HG03520 (cell line): ENCODE results near the gene PSMD9.
"Not testable (repeated sequence)": the region's sequence is repeated elsewhere in the genome, so short reads cannot be mapped to it uniquely, and the experiment has no call there.

Source experiments
- ATAC-seq: cut with Tn5 transposase; IDR thresholded peaks from one replicate; pipeline ENCODE4 v1.9.1; 2021; ENCODE audit warnings: mild to moderate bottlenecking, moderate library complexity; ENCODE audit not compliant: unreplicated experiment

PSMD9 gene

DNA sequence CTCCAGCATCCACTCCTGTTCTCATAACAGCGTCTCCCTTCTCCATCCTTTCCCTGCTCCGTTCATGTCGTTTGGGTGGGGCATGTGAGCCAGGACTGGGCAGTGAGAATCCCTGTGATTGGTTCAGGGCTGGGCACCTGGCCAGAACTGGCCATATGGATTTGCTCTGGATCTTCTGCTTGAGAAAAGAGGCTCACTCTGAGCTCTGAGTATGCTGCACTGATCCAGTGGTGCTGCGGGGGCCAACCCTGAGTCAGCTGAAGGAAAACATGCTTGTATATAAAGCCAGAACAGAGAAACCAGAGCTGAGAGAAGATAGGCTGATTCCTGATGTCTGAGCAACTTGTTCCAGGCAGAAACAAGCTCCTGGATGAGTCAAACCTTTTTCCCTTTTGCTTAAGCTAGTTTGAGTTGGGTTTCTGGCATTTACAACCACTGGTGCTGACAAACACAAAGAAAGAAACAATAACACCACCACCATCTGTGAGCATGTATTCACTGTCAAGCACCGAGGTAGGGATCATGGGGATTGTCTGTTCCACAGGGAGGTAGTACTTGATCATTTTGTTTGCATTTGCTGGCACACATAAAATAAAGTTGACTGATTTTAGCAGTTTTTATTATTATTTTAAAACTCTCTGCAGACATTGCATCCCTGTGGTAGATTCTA is 15.9 kb upstream of the PSMD9 start:
- no peak for ATAC-seq

DNA sequence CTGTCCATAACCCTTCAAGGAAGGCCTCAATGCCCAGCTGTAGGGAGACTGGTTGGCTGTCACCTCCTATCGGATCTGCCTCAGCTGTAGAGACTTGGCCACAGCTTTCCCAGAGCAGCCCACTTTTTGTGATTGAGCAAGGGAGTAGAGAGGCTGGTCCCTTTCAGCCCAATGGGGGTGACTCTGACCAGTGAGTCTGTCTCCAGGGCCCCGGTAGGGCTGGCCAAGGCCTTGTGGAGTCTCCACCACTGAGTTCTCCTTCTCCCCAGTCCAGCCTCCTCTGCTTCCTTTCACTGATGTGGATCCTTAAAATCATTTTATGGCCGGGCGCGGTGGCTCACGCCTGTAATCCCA is 15.4 kb upstream of the PSMD9 start:
- no peak for ATAC-seq

DNA sequence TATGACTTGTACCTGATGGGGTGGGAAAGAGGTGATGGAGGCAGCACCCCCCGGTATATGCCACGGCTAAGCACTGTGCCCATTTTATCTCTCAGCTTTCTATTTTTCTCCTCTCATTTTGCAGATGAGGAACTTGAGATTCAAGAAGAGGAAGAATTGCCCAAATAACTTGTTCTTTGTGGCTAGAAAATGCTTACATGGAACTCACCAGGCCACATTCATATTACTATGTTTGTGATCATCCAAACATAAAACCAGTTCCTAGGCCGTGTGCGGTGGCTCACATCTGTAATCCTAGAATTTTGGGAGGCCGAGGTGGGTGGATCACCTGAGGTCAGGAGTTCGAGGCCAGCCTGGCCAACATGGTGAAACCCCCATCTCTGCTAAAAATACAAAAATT is 14.5 kb upstream of the PSMD9 start:
- ATAC-seq: no peak

DNA sequence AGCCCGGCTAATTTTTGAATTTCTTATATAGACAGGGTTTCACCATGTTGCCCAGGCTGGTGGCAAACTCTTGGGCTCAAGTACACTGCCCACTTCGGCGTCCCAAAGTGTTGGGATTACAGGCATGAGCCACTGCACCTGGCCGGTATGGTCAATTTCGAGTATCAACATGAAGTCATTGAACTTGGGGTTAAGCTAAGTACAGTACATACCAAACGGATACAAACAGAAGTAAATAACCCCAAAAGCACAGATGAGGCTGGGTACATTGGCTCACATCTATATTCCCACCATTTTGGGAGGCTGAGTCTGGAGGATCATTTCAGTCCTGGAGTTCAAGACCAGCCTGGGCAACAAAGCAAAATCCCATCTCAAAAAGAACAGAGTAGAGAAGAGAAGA is 13.0 kb upstream of the PSMD9 start:
- no peak for ATAC-seq

DNA sequence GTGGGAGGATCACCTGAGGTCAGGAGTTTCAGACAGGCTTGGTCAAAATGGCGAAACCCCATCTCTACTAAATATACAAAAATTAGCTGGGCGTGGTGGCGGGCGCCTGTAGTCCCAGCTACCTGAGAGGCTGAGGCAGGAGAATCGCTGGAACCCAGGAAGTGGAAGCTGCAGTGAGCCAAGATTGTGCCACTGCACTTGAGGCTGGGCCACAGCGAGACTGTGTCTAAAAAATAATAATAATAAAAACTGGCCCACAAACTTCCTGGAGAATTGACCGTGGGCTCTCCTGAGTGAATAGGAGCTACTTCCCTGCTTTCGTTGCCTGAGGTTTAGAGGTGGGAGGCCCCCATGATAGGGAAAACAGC is 12.5 kb upstream of the PSMD9 start:
- ATAC-seq: not testable (repeated sequence)

DNA sequence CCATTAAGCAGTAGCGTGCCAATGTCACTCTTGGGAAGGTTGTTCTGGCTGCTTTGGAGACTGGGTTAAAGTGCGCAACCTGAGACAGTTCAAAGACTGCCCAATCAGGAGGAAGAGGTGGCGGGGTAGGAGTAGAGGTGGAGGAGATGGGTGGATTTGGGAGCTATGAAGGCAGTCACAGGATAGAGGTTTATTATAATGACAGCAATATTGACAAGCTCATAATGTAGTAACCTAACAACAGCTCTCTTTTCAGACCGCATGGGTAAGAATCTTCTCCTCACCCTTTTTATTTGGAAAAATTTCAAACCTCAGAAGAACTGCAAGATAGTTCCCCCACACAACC is 5.3 kb upstream of the PSMD9 start:
- ATAC-seq: no peak

DNA sequence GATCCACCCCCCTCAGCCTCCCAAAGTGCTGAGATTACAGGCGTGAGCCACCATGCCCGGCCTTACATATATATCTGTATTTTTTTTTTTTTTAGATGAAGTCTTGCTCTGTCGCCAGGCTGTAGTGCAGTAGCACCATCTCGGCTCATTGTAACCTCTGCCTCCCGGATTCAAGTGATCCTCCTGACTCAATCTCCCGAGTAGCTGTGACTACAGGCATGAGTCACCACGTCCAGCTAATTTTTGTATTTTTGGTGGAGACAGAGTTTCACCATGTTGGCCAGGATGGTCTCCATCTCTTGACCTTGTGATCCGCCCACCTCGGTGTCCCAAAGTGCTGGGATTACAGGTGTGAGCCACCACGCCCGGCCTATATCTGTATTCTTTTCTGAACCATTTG is 3.5 kb upstream of the PSMD9 start:
- not testable (repeated sequence) for ATAC-seq

DNA sequence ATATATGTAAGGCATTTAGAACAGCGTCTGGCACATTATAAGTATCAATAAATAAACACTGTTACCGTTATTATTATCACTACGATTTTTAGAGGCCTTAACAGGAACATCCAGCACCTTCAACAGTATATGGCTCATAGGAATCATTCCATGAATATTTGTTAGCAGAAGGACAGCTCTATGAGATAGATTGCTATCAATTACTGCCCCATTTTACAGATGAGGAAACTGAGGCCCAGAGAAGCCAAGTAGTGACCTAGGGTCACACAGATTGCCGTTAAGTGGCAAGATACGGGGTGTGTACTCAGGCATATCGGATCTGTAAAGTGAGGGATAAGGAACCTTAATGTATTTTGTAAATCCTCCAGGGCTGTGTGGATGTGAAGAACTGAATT is 510 bp upstream of the PSMD9 start:
- no peak for ATAC-seq

DNA sequence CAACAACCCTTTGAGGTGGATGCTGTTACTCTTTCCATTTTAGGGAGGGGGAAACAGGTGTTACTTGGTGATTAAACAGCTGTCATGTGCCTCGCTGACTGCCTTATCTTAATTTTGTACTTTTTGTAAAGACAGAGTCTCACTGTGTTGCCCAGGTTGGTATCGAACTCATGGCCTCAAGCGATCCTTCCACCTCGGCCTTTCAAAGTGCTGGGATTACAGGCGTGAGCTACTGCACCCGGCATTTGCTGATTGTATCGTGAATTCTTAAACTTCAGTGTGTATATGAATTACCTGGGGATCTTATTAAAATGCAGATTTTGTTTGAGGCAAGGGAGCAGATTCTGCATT is 659 bp downstream of the PSMD9 start:
- ATAC-seq: no peak

DNA sequence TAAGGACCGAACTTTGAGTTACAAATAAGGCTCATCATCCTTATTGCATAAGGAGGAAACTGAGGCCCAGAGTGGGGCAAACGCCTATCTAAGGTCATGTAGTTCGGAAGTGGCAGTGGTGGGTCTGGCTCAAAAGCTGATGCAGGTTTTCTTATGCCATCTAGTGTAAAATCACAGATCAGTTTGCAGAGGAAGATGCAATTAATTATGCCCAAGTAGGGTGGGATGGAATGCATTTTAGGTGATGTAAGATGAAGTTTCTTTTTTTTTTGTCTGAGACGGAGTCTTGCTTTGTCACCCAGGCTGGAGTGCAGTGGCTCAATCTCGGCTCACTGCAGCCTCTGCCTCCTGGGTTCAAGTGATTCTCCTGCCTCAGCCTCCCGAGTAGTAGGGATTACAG is 1.1 kb downstream of the PSMD9 start:
- not testable (repeated sequence) for ATAC-seq

DNA sequence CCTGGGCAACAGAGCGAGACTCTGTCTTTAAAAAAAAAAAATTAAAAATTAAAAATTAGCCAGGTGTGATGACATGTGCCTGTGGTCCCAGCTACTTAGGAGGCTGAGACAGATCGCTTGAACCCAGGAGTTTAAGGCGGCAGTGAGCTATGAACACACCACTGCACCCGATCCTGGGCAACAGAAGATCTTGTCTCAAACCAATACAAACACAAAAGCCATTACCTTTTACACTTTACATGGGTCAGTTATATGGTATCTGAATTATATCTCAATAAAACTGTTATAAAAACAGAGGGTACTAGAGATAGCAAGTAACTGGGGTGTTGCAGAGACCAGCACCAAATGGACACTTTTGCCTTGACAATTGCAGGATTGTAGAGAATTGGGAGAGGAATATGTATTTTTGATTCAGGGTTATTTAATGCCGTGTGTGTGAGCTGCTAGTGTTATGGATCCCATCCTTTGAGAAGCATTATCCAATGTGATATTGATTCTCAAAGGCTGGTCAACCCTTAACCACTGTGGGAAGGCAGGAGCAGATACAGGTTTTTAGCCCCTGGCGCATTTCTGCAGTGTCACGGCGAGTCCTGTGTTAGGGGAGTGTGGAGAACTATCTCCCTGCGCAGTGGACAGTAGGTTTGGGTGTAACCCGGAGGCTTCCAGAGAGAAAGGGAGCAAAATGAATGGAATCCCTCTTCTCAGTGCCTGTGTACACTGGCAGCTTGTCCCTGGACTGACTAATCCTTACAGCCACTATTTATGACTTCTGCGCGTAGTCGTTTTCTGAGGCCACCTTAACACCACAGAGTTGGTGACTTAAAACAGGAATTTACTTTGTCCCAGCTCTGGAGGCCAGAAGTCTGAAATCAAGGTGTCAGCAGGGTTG is 4.3 kb downstream of the PSMD9 start:
- ATAC-seq: no peak

DNA sequence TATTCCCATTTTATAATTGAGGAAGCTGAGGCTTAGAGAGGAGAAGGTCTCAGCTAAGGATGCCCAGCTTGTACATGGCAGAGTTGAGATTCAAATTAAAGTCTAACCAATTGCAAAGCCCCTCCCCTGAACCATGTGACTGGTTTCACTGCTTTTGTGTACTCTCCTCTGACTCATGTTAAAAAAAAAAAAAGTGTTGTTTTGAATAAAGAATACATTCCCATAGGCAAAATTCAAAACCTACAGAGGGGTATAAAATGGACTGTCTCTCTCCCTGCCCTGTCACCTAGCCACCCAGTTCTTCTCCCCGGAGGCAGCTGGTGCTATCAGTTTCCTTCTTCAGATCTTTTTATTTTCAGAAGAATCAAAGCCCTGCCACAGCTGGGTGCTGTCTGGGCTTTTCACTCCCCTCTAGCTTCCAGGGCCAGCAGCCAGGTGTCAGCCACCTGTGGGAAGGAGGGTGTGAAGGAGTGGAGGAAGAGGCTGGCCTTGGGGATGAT is 5.4 kb downstream of the PSMD9 start:
- ATAC-seq: no peak

DNA sequence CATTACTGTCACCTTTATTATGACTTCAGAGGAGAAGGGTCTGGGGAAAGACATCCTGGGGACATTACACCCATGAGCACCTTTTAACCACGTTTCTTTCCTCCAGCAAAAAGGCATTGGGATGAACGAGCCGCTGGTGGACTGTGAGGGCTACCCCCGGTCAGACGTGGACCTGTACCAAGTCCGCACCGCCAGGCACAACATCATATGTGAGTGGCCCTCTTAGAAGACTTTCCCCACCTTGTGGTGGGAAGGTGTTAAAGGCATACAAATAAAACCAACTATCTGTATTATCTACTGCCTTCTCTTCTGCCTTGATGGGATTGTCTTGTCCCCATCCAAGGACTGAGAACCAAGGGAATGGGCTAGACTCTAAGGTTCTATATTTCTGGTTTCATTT is 6.0 kb downstream of the PSMD9 start:
- no peak for ATAC-seq

DNA sequence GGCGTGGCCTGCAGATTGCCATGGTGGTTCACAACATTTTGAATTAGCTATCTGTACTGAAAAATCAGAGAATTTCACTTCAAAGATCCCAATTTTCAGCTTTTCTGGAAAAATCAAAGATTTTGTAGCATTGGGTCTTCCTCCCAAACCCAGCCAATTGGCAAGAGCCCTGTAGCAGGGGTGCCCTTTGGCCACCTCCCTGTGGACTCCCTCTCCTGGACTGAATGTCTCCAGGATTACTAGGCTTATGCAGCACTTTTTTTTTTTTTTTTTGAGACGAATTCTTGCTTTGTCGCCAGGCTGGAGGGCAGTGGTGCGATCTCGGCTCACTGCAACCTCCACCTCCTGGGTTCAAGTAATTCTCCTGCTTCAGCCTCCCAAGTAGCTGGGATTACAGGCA is 9.7 kb downstream of the PSMD9 start:
- no peak for ATAC-seq

DNA sequence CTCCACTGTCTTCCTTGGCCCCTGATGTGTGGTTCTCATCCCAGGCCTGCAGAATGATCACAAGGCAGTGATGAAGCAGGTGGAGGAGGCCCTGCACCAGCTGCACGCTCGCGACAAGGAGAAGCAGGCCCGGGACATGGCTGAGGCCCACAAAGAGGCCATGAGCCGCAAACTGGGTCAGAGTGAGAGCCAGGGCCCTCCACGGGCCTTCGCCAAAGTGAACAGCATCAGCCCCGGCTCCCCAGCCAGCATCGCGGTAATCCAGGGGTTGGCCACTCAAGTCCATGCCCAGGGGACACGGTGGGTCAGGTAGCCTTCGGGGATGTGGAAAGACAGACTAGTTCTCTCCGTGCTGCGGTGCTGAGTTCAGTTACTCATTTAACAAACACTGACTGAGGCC is 11.0 kb downstream of the PSMD9 start:
- no peak for ATAC-seq

DNA sequence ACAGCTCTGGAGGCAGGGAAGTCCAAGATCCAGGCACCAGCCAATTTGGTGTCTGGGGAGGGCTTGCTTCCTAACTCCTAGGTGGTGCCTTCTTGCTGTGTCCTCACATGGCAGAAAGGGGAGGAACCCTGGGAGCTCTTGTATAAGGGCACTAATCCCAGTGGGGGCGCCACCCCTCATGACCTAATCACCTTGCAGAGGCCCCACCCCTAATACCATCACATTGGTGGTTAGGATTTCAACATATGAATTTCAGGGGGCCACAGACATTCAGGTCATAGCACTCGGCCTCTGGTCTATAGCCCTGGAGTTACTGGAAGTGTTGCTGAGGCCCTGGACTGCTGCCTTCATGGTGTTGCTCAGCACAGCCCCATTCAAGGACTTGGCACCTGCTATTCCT is 14.6 kb downstream of the PSMD9 start:
- no peak for ATAC-seq

DNA sequence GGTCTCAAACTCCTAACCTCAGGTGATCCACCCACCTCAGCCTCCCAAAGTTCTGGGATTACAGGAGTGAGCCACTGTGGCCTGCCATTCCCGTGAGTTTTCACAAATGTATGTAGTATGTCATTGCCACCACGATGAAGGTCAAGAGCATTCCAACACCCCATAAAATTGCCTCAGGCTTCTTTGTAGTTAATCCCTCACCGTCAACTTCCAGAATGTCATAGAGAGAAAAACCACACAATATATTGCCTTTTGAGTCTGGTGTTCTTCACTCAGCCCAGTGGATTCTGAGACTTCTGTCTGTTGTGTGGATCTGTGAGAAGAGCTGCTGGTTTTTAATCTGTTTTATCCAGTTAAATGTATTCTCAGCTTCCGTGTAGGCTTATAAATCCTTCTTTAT is 17.2 kb downstream of the PSMD9 start:
- ATAC-seq: no peak

DNA sequence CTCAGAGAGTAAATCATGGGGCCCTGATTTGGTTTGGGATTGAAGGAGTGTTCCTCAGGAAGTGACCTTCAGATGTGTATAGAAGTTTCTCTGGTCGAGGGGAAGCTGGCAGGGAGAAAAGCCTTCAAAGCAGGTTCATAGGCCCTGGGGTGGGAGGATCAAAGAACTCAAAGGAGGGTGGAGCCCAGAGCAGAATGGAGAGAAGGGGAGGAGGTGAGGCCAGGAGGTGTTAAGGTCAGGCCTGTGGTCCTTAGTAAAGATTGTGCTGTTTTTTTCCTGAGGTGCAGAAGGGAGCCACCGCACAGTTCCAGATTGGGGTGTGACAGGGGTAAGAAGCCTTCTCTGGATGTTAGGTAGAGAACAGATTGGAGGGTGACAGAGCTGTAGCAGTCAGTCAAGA is 20.1 kb downstream of the PSMD9 start:
- no peak for ATAC-seq

DNA sequence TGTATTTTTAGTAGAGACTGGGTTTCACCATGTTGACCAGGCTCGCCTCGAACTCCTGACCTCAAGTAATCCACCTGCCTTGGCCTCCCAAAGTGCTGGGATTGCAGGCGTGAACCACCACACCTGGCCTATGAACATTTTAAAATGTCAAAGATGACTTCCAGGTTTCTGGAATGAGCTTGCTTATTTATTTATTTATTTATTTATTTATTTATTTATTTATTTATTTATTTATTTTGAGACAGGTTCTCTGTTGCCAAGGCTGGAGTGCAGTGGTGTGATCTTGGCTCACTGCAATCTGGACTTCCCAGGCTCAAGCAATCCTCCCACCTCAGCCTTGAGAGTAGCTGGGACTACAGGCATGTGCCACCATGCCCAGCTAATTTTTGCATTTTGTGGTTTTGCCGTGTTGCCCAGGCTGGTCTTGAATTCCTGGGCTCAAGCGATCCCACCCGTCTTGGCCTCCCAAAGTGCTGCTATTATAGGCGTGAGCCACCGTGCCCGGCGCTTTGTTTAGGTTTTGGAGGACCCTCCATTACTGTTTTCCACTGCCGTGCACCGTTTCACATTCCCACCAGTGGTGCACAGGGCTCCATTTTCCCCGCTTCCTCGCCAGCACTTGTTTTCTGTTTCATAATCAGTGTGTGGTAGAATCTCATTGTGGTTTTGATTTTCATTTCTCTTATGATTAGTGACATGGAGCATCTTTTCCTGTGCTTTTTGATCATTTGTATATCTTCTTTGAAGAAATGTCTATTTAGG is 23.4 kb downstream of the PSMD9 start:
- ATAC-seq: no peak

DNA sequence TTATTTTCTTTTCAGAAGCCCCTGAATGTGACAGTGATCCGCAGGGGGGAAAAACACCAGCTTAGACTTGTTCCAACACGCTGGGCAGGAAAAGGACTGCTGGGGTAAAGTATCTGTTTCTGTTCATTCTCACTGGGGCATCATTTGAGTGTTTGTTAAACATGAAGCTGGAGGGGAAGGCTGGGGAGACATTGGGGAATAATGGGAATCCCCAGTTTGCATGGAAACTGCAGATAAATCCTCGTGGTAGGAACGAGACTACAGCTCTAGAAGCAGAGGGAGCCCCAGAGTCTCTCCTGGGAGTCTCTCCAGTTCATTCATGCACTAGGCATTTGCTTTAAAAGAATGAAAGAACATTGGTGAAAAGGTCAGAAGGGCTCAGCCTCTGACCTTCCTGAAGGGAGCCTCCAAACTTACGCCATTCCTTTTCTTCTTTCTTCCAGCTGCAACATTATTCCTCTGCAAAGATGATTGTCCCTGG is 27.3 kb downstream of the PSMD9 start:
- ATAC-seq: no peak

DNA sequence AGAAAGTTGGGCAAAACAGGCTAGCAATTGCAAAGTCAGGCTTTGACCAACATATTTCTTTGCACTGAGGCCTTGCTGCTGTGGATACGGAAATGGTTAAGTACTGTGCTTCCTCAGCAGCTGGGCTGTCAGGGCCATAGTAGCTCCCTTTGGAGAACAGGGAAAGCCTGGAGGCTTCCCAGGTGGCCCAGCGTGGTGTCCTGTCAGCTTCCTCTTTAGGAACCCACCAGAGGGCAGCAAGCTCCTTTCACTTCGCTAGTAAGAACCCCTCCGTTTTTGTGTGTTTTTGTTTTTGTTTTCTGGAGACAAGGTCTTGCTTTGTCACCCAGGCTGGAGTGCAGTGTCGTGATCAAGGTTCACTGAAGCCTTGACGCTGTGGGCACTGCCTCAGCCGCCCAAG is 28.1 kb downstream of the PSMD9 start:
- no peak for ATAC-seq
